NCI-H226 (cell line): ENCODE measurements around the gene DDX25.

Source experiments
- DNase-seq: peaks from one replicate; pipeline ENCODE4 v3.0.0-alpha.2; 2015

The DDX25 gene

DNA sequence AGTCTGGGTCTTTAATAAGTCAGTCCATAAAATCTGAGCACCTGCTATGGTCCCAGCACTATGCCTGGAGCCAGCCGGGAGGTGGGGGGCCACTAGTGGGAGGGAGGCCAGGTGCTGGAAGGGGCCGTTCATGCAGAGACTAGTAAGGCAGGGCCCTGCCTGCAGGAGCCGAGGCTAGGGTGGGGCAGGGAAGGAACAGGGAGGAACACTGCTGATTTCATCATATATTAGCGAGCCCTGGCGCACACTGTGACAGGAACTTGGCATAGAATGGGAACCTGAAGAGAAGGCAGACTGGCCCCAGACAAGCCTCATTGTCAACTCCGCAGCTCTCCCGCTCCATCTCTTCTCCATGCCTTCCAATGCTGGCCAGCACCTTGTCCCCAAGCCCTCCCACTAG lies 48.7 kb downstream of the DDX25 start:
- no peak for DNase-seq

GRCh38 chr11:125953401-125953935 lies 49.2 kb downstream of the DDX25 start:
- DNase-seq: no peak

DNA sequence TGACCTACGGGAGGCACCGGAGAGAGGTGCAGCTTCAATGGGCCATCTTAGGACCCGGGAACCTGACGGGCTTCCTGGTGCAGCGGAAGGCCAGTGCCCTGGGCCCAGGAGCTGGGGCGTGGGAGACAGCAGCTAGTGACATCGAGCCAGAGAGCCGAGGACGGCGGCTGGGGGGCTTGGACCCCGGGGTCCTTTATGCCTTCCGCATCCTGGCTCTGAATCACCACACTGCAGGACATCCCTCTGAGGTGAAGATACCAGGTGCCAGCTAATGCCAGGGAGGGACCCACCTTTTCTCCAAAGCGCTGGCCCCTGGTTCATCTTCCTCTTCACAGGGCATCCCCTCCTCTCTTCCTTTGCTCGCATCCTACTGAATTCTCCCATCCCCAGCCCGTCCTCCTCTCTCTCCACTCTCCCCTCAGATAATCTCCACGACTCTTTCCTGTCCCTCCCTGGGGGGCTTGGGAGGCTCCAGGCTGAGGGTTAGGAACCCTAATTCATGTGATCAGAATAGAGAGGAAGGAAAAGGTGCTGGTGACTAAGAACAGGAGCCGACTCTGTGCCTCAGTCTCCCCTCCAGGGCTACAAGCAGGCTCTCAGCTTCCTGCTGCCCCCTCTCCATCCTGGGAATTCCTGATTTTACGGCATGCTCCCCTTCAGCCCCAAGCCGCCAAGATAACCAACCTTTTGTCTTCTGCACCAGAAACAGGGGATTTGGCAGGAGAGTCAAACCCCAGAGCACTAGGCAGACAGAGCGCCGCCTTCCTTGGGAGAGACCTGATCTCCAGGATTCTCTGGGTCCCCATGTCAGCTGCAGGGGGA lies 50.0 kb downstream of the DDX25 start:
- DNase-seq: no peak

DNA sequence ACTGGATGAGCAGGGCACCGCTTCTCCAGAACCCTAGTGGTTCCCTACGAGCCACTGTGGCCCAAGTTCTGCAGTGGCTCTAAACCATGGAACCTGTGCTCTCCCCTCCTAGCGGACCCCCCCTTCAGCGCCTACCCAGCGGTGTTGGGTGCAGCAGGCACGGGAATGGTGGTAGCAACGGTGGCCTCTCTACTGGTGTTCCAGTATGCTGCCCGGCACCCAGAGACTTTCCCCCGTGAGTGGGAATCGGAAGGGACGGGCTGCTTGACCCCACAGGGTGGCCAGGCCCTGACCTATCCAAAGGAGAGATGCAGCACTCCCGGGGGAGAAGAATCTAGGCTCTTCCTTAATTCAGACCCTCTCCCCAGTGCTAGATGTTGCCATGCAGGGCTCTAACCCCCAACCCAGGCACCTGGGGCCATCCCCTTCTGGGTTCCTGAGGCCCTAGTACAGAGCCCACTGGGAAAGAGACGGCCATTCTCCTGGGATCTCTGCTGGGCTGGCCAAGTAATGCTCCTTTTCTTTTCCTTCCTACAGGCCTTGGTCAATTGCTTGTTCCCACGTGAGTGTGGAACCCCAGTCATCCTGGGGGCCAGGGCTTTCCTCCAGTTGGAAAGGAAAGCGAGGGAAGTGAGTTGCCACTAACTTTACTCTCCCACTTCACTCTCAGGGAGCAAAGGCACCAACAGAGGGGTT lies 50.8 kb downstream of the DDX25 start:
- no peak for DNase-seq

DNA sequence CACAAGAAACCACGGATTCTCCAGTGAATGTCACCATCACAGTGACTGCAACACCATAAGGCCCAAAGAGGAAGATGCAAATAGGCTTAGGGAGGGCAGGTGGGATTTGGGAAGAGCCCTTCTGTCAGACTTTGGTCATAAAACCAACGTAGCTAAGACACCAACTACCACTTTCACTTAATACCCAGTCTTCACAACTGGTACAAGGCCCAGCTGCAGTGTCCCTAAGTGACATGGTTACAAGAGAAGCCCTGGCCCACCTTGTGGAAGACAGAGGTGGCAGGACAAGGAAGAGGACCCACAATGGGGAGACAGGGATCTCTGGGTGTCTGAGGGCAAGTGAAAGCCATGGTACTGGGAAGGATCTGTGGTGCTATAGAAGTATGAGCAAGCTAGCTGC lies 51.5 kb downstream of the DDX25 start:
- no peak for DNase-seq

DNA sequence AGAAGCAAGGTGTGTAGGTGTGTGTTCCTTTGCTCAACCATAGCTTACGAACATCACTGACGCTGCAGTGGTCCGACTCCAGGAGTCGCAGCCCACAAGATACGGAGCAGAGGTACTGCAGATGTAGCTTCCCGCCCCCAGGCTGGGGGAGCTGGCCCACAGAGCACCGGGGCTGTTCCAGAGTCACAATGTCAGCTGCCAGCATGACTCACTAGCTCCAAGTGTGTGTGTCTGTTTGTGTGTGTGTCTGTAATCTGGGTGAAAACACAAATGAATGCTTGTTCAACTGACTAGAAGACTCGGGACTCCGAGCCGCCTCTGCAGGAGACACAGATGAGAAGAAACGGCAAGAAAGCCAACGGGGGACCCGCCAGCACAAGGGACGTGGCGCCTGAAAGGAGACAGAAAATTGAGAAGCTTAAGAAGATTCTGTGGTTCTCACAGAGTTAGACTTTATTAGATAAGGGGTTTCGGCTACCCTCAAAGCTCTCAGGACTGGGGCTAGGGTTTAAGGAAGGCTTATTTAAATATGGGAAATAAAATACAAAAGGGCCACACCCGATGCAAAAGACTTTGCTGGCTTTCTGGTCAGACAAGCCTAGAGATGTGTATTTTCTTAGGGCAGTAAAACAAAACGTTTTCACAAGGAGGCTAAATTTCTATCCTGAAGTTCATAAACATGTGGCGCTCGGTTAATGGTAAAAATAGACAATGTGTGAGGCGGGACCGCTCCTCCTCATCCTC lies 52.3 kb downstream of the DDX25 start:
- DNase-seq: no peak

DNA sequence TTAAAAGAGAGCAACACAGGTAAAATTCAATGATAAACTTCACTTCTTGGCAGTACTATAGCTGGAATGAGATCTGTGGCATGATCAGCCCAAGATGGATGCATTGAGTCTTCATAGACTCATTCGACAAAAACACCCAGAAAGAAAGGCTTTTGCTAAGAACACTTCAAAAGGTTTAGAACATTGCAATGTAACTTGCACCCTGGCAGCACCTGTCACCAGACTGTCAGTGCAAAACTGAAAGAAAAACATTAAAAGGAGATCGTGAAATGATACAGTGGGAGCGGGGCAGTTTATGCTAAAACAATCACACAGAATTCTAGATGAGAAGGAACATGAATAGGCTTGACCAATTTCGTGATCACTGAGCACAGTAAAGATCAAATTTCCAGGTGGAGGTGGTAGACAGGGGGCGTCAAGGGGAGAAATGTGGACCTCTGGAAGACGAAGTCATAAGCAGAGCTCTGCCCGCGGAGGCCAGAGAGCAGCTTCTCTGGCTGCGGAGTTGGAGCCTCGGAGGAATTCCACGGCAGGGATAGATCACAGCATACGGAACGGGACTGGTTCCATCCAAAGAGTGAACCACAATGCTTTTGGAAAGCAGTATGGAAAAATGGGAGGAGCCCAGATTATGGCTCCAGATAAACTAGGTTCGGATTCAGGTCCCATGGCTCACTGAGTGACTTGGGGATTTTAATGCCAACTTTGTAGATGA lies 53.5 kb downstream of the DDX25 start:
- DNase-seq: no peak

DNA sequence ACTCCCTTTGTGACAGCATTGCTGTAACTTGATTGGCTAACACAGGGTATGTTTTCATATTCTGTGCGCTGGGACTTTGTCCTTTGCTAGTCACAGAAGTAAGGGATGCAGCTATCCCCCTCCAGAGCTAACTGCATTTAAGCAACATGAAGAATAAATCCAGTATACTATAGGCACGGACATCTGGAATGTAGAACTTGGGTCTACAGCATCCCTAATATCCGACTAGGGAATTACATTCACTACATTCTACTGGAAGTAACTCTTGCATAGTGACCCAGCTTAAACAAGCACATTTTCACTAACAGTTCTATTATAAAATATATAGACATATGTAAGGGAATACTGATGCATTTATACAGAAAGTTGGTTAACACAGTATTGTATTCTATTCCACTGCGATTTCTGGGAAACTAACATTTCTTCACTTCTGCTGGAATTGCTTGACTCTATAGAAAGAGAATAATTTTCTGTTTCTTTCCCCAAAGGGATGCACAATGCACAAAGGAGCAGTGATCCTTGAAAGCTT lies 54.6 kb downstream of the DDX25 start:
- no peak for DNase-seq

DNA sequence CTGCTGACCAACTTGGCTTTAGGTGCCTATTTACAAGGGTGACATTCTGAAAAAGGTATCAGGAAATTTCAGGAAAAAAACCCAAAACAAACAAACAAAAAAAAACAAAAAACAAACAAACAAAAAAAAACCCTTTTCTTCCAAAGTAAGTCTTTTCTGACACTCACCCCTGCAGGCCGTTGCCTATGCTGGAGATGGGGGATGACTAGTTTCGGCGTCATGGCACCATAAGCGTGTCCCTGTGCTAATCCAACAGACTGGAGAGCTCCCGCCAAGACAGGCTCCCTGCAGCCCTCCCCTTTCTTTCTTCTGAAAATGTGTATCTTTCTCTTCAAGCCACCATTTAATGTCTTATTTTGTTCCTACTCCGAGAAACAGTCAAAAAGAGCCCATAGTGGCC lies 55.2 kb downstream of the DDX25 start:
- DNase-seq: no peak

- DNase-seq: no peak
Measured at GRCh38 chr11:125959931-125960330, 55.6 kb downstream of the DDX25 start.

- DNase-seq: no peak
Measured at GRCh38 chr11:125960771-125961170, 56.5 kb downstream of the DDX25 start.

DNA sequence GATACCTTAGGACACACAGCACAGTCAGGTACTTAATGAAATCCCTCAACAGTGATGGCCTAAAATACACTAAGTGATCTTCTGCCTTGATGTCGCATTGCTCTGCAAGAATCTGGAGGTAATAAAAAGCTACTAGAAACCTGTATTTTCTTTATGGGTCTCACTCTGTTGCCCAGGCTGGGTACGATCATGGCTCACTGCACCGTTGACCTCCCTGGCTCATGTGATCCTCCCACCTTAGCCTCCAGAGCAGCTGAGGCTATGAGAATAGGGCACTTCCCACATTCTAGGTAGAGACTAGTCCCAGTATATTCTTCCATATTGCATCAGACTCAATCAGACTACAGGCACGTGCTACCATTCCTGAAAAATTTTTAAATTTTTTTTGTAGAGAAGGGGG lies 63.2 kb downstream of the DDX25 start:
- no peak for DNase-seq

- DNase-seq: no peak
Measured at GRCh38 chr11:125968354-125968753, 64.0 kb downstream of the DDX25 start.

DNA sequence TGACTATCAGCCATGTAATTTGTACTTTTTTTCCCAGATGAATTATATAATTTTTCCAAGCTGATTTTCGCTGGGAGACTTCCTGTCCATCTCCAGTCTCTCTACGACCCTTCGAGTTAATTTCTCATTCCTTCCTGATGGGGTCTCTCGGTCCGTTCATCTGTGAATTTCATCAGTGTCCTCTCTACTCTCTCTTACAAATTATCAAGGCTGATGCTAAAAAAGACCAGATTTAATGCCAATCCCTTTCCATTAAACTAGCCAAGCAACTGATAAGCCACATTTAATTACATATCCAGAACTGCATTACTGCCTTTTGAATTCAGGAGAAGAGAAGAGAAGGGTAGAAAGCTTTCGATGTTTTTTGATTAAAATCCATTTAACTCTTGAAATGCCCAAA lies 67.3 kb downstream of the DDX25 start:
- no peak for DNase-seq

GRCh38 chr11:125974284-125974683 lies 70.0 kb downstream of the DDX25 start:
- no peak for DNase-seq

- no peak for DNase-seq
Measured at GRCh38 chr11:125975634-125976033, 71.3 kb downstream of the DDX25 start.

GRCh38 chr11:125976156-125976555 lies 71.8 kb downstream of the DDX25 start:
- DNase-seq: no peak

- no peak for DNase-seq
Measured at GRCh38 chr11:125977333-125977732, 73.0 kb downstream of the DDX25 start.

DNA sequence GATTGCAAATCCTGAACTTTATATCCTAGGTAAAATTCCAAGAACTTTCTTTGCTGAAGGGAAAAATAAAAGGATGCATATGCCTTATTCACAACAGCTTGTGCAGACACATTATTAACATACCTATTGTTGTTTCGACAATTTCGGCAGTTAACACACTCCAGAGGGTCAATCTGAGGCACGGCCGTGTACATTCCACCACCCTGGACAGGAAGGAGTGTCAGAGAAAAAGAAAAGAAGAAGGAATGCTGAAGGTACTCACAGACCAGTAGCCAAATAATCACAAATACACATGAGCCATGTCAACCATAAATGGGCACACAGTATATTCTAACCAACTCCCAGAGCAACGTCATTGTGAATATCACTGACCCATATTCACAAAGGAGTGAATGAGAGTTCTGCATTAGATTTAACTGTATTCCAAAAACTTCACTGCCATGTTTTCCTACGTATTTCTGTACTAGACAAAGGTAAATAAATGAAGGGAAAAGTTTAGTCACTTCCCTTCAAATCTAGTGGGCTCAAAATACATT lies 73.9 kb downstream of the DDX25 start:
- no peak for DNase-seq
